ENCODE data around the gene ELL2.
"Not testable (repeated sequence)": the region's sequence is repeated elsewhere in the genome, so short reads cannot be mapped to it uniquely, and the experiment has no call there.

Gene ELL2

DNA sequence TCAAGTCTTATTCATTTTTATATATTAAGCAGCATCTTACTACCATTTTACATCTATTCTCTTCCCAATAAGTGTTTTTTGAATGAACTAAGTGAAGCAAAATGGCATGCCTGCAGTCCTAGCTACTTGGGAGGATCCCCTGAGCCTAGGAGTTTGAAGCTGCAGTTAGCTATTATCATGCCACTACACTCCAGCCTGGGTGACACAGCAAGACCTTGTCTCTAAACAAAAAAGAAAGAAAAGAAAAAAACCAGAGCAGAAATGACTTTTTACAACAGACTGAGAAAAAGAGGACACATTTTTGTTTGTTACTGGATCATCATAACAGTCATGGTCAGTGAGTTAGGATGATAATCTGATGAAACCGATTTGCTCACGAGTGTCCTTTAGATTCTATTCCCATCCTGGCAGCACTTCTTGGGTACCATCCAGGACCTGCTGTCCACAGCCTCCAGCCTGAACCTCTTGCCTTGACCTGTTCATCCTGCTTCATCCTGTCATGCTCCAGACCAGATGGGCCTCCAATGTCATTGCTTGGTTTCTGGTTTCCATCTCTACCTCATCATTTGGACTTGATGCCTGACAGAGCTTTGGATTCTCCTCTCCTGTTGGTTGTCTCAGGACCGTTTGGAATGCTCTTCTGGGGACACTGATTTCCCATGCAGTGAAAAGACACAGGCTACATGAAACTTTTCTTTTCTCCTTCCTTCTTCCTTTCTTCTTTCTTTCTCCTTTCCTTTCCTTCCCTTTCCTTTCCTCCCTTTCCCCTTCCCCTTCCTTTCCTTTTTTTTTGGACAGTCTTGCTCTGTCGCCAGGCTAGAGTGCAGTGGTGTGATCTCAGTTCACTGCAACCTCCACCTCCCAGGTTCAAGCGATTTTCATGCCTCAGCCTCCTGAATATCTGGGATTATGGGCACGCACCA lies 89.0 kb downstream of the ELL2 start:
- DNase-seq (ENCODE audit: low read depth, low spot score), result no peak
- no peak overlapping the region for H3K4me3 ChIP-seq (ENCODE audit: low read length)

DNA sequence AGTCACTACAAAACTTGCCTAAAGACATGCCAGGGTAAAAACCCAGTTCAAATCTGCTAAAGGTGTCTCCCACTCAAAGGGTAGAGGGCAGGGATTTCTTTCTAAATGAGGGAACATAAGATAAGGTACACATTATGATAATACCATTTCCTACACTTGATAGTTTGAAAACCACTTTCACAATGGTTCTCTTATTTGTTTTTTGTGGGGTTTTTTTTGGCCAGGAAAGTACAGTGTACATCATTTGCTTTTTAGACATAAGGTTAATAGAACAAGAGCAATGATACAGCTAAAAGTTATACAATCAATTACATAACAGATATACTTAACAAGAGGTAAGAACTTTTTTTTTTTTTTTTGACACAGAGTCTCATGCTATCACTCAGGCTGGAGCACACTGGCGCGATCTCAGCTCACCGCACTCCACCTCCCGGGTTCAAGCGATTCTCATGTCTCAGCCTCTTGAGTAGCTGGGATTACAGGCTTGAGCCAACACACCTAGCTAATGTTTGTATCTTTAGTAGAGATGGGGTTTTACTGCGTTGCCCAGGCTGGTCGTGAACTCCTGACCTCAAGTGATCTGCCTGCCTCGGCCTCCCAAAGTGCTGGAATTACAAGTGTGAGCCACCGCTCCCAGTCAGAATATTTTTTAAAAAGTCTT lies 90.4 kb downstream of the ELL2 start:
- no peak overlapping the region for H3K4me3 ChIP-seq (ENCODE audit: low read length)
- no peak for DNase-seq (ENCODE audit: low read depth, low spot score)

DNA sequence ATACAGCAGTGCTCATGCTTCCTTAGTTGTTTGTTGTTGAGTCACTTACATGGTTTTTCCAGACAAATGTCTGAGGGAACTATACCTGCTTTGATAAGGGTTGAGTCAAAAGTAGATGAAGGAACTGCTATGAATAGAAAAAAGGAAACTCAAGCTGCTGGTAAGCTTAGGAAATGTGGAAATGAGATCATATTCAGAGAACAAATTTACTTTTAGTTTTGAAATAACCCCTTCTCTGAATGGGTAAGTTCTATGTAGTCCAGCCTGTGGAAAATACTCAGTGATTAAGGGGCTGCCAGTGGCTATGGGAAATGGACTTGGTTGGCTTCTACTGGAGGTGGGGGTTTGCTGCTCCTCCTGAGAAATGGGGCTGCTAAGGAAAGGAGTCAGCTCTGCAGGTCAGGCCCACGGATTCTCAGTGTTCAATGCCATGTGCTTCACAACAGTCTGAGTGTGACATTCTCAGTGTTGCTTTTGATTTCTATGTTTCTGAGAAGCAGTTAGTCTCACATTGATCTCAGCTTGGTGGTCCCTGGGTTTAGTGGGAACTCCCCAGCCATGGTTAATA lies 91.5 kb downstream of the ELL2 start:
- H3K4me3 ChIP-seq (ENCODE audit: low read length), result no peak overlapping the region
- DNase-seq (ENCODE audit: low read depth, low spot score), result no peak

DNA sequence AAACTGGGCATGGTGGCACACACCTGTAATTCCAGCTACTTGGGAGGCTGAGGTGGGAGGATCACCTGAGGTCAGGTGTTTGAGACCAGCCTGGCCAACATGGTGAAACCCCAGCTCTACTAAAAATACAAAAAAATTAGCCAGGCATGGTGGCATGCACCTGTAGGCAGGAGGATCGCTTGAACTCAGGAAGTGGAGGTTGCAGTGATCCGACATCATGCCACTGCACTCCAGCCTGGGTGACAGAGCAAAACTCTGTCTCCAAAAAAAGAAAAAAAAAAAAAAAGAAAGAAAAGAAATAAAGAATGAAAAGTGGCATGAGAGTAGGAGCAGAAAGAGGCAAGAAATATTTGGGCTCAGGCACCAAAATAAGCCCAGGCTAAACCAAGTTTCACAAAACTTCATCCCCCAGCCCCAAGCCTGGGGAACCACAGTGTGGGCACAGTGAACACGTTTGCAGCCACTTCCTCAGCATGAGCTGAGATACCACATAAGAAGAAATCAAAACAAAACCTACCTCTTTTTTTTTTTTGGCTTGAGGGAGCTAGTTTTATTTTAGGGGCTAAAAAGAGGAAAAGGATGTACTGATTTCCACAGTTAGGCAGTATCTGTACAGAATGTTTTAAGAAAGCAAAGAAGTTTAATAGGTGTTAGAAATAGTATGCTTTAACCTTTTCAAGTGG lies 92.3 kb downstream of the ELL2 start:
- not testable (repeated sequence) for H3K4me3 ChIP-seq (ENCODE audit: low read length)
- DNase-seq (ENCODE audit: low read depth, low spot score), result peak; percentile 80

- no peak overlapping the region for H3K4me3 ChIP-seq (ENCODE audit: low read length)
- DNase-seq (ENCODE audit: low read depth, low spot score), result no peak
Observed at GRCh38 chr5:95868136-95868535, 93.5 kb downstream of the ELL2 start.

DNA sequence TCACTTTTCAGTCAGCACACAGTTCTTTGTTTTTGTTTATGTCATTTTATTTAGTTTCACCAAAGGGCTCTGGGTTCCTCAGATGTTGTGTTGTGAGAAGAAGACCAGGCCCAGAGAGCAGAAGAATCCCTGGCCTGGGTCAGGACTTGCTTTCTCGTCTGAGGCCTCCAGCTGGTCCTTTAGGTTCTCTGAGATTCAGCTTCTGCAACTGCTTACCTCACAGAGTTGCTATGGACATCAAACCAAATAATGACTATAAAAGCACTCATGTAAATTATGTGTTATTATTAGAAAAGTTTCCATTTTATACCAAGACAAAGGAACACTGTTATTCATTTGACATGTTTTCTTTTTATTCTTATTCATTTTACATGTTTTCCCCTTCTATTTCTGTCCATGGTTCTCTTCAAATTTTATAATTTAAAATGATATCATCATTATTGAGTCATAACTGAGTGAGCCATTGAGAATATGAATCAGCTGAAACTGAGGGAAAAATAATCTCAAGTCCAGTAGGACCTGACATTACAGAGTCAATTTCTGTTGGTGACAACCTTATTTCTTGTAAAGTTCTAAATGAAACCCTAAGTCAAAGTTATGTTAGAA lies 95.1 kb downstream of the ELL2 start:
- no peak for DNase-seq (ENCODE audit: low read depth, low spot score)
- H3K4me3 ChIP-seq (ENCODE audit: low read length), result no peak overlapping the region

DNA sequence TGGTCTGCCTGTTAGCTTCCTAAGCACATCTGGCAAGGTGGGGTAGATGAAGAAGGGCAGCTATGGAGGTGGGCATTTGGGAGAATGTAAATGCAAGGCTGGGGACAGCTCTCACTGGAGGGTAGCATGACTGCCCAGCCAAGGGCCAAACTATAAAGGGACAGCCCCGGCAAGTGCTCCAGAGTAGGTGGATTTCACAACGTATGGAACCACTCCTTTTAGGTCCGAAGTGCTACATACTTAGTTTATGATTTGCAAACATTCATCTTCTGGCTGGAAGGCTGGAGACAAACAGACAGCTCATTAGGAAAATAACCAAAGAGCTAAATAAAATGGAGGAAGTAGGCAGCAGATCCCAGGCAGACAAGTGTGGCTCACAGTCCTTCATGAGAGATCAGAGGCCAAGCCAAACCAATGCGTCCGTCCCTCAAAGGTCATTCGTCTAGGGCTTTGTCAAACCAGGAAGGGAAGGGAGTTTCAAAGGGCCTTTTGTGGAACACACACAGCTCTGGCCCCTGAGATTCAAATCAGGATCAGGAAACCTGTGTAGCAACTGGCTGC lies 96.6 kb downstream of the ELL2 start:
- H3K4me3 ChIP-seq (ENCODE audit: low read length), result no peak overlapping the region

DNA sequence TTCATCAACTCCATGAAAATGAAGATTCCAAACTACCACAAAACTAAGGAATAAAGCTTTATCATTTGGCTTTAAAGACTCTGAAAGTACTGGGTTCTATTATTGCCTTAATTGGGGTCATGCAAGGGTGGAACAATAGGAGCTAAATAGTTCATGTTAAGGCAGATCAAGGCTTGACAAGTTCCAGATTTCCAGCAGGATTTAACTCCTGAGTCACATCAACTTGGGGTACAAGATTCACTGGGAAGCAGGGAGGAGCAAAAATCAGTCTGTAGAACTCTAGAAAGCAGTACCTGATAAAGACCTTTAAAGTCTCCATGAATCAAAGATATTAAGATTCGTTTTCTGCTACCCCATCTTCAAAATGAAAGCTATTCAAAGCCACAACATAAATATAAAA lies 97.2 kb downstream of the ELL2 start:
- no peak overlapping the region for H3K4me3 ChIP-seq (ENCODE audit: low read length)
- no peak for DNase-seq (ENCODE audit: low read depth, low spot score)

More for the DNA sequence above, 96.6 kb downstream of the ELL2 start:
- DNase-seq (ENCODE audit: low read depth, low spot score), result no peak

GRCh38 chr5:95863383-95863757 lies 98.3 kb downstream of the ELL2 start:
- no peak for DNase-seq (ENCODE audit: low read depth, low spot score)
- no peak overlapping the region for H3K4me3 ChIP-seq (ENCODE audit: low read length)

- no peak for DNase-seq (ENCODE audit: low read depth, low spot score)
- H3K4me3 ChIP-seq (ENCODE audit: low read length), result no peak overlapping the region
Observed at GRCh38 chr5:95862671-95863382, 98.8 kb downstream of the ELL2 start.

GRCh38 chr5:95861864-95862561 lies 99.6 kb downstream of the ELL2 start:
- H3K4me3 ChIP-seq (ENCODE audit: low read length), result no peak overlapping the region
- no peak for DNase-seq (ENCODE audit: low read depth, low spot score)

GRCh38 chr5:95861221-95861863 lies 100.3 kb downstream of the ELL2 start:
- no peak for DNase-seq (ENCODE audit: low read depth, low spot score)
- H3K4me3 ChIP-seq (ENCODE audit: low read length), result no peak overlapping the region

- H3K4me3 ChIP-seq (ENCODE audit: low read length), result no peak overlapping the region
Observed at GRCh38 chr5:95859661-95860060, 102.0 kb downstream of the ELL2 start.

GRCh38 chr5:95858661-95859595 lies 102.7 kb downstream of the ELL2 start:
- H3K4me3 ChIP-seq (ENCODE audit: low read length), result no peak overlapping the region
- peak; percentile 77 for DNase-seq (ENCODE audit: low read depth, low spot score)

More at GRCh38 chr5:95859661-95860060, 102.0 kb downstream of the ELL2 start:
- no peak for DNase-seq (ENCODE audit: low read depth, low spot score)

- DNase-seq (ENCODE audit: low read depth, low spot score), result no peak
- no peak overlapping the region for H3K4me3 ChIP-seq (ENCODE audit: low read length)
Observed at GRCh38 chr5:95858023-95858461, 103.6 kb downstream of the ELL2 start.
